ENCODE measurements around the gene UBE4A. TPM values are rescaled to one million over a fixed set of nuclear protein-coding genes. Genes with fewer than 3 reads are reported as not detected.

The UBE4A gene
- total and polyA plus RNA-seq, 5 donors from 2014 or later = 23.5 to 49.1 (median 27.2) TPM

DNA sequence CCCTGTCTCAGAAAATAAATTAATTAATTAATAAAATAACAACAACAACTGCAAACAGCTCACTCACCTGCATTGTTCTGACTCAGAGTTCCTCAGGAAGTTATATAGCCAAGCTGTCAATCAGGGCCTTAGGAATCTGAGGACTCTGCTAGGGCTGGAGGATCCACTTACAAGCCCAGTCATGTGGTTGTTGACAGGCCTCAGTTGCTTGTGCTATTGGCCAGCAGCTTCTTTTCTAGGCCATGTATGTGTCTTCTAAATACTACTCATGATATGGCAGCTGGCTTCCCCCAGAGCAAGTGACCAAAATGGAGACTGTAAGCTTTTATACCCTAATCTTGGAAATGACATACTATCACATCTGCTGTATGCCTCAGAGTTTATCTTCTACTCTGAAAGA, 21.2 kb downstream of the UBE4A start:
- Mint-ChIP-seq H3K4me1 (peaks cover 0 to 4% (median 0%) of the 10 kb centered on the region in 4 donors), H3K9me3 (no peaks in the 10 kb centered on the region), H3K27ac (no peak overlapping the region)

DNA sequence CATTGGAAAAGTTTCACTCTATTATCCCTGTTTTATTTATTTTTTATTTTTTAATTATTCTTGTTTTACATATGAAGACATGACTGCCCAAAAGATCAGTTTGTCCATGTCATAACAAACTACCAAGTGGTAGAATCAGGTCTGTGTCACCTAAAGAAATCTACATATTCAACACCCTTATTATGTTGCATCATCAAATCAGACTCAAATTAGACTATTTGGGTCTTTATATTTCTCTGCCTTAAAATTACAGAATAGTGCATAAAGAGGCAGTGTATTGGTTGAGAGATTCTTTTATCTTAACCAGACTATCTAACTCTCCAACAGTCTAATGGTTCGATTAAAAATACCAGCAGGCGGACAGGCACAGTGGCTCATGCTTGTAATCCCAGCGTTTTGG, 23.6 kb downstream of the UBE4A start:
- Histone ChIP-seq H3K27ac (ENCODE audit: insufficient read depth, low read length, poor library complexity, severe bottlenecking) (no peak overlapping the region), H3K36me3 (ENCODE audit: control insufficient read depth, insufficient read depth, low read length) (peaks cover 99% of the 10 kb centered on the region), H3K27me3 (ENCODE audit: control insufficient read depth, insufficient read depth, low read length) (no peaks in the 10 kb centered on the region), H3K4me1 (ENCODE audit: control insufficient read depth, insufficient read depth, low read length, poor library complexity, severe bottlenecking) (no peaks in the 10 kb centered on the region), H3K4me3 (ENCODE audit: low read depth, low read length) (no peak overlapping the region), H3K9me3 (ENCODE audit: control insufficient read depth in 2 of 2, low read length in 2 of 2) (no peaks in the 10 kb centered on the region)
- Mint-ChIP-seq H3K9me3 (no peaks in the 10 kb centered on the region), H3K4me3 (no peak overlapping the region), H3K36me3 (peaks cover 39% of the 10 kb centered on the region), H3K27me3 (no peaks in the 10 kb centered on the region), H3K27ac (peak overlapping the region in 1 of 3 donors; percentile 15), H3K4me1 (peaks cover 0 to 4% (median 0%) of the 10 kb centered on the region in 4 donors)
- DNase-seq = no peak
- ATAC-seq (ENCODE audit: low read depth in 2 of 2) = no peak

More for the DNA sequence above, 21.2 kb downstream of the UBE4A start:
- Histone ChIP-seq H3K27ac (ENCODE audit: insufficient read depth, low read length, poor library complexity, severe bottlenecking) (no peak overlapping the region), H3K9me3 (ENCODE audit: control insufficient read depth in 2 of 2, low read length in 2 of 2) (no peaks in the 10 kb centered on the region), H3K4me3 (ENCODE audit: low read depth, low read length) (no peak overlapping the region), H3K36me3 (ENCODE audit: control insufficient read depth, insufficient read depth, low read length) (peaks cover 96% of the 10 kb centered on the region), H3K27me3 (ENCODE audit: control insufficient read depth, insufficient read depth, low read length) (no peaks in the 10 kb centered on the region), H3K4me1 (ENCODE audit: control insufficient read depth, insufficient read depth, low read length, poor library complexity, severe bottlenecking) (no peaks in the 10 kb centered on the region)
- no peaks in the 10 kb centered on the region for H3K27me3 Mint-ChIP-seq
- no peak for DNase-seq
- H3K36me3 Mint-ChIP-seq = peaks cover 37% of the 10 kb centered on the region
- no peak for ATAC-seq (ENCODE audit: low read depth in 2 of 2)
- H3K4me3 Mint-ChIP-seq = no peak overlapping the region

DNA sequence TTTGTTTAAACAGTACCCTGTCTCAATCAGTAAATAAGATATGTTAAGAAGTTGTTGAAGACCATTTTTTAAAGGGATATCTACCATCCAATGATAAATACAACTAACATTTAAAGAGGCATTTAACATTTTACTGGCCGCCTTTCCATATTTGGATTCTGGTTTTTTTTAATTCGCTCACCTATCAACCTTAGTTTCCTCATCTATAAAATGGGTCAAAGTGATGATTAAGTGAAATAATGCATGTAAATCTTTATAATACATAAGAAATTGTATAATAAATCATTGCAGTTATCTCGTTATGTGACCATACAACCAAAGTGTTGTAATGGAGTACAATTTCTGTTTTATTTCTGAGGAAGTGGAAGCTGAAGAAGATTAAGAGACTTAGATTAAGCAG, 24.3 kb downstream of the UBE4A start:
- no peak overlapping the region for H3K27ac ChIP-seq (ENCODE audit: insufficient read depth, low read length, poor library complexity, severe bottlenecking)
- Mint-ChIP-seq H3K36me3 (peaks cover 36% of the 10 kb centered on the region), H3K4me1 (peaks cover 0 to 4% (median 0%) of the 10 kb centered on the region in 4 donors), H3K27ac (no peak overlapping the region), H3K9me3 (no peaks in the 10 kb centered on the region), H3K27me3 (no peaks in the 10 kb centered on the region), H3K4me3 (no peak overlapping the region)
- H3K4me1 ChIP-seq (ENCODE audit: control insufficient read depth, insufficient read depth, low read length, poor library complexity, severe bottlenecking) = no peaks in the 10 kb centered on the region
- peaks cover 99% of the 10 kb centered on the region for H3K36me3 ChIP-seq (ENCODE audit: control insufficient read depth, insufficient read depth, low read length)
- no peak for ATAC-seq (ENCODE audit: low read depth in 2 of 2)
- DNase-seq = no peak
- H3K9me3 ChIP-seq (ENCODE audit: control insufficient read depth in 2 of 2, low read length in 2 of 2) = no peaks in the 10 kb centered on the region
- H3K4me3 ChIP-seq (ENCODE audit: low read depth, low read length) = no peak overlapping the region
- H3K27me3 ChIP-seq (ENCODE audit: control insufficient read depth, insufficient read depth, low read length) = no peaks in the 10 kb centered on the region

GRCh38 chr11:118396097-118396501, 36.7 kb downstream of the UBE4A start:
- H3K9me3 ChIP-seq (ENCODE audit: control insufficient read depth in 2 of 2, low read length in 2 of 2) = no peaks in the 10 kb centered on the region
- peaks cover 16 to 44% (median 27%) of the 10 kb centered on the region in 4 donors for H3K4me1 Mint-ChIP-seq
- peak overlapping the region; percentile 98 for H3K27ac ChIP-seq (ENCODE audit: insufficient read depth, low read length, poor library complexity, severe bottlenecking)
- peaks cover 53% of the 10 kb centered on the region for H3K36me3 ChIP-seq (ENCODE audit: control insufficient read depth, insufficient read depth, low read length)
- H3K9me3 Mint-ChIP-seq = no peaks in the 10 kb centered on the region
- peak in 1 of 3 donors; percentile 23 for DNase-seq
- H3K27me3 Mint-ChIP-seq = no peaks in the 10 kb centered on the region
- H3K4me3 Mint-ChIP-seq = peak overlapping the region in 2 of 4 donors; percentile 24 to 46
- peaks cover 34% of the 10 kb centered on the region for H3K4me1 ChIP-seq (ENCODE audit: control insufficient read depth, insufficient read depth, low read length, poor library complexity, severe bottlenecking)
- H3K27ac Mint-ChIP-seq = peak overlapping the region; percentile 70 to 100 (median 92)
- H3K36me3 Mint-ChIP-seq = peaks cover 23% of the 10 kb centered on the region
- H3K27me3 ChIP-seq (ENCODE audit: control insufficient read depth, insufficient read depth, low read length) = no peaks in the 10 kb centered on the region
- peak overlapping the region; percentile 46 for H3K4me3 ChIP-seq (ENCODE audit: low read depth, low read length)
- no peak for ATAC-seq (ENCODE audit: low read depth in 2 of 2)

DNA sequence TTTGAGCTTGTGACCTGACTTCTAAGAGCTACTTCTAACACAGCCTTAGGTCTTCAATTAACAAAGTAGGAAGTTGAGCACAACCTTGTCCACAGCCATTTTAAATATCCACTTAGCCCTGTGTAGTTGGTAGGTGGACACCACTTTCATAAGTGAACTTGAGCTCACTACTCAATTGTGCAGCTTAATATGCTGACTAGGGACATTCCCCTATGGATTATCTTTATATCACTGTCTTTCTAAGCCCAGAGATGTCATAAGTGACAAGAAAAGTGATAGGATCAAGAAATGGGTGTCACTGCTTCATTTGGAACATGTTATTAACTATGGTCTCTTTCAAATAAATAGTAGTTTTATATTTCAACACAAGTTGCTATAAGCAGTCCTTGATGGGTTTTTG, 38.0 kb downstream of the UBE4A start:
- peak overlapping the region in 2 of 3 donors; percentile 85 to 100 for H3K27ac Mint-ChIP-seq
- no peak overlapping the region for H3K4me3 ChIP-seq (ENCODE audit: low read depth, low read length)
- H3K36me3 ChIP-seq (ENCODE audit: control insufficient read depth, insufficient read depth, low read length) = peaks cover 44% of the 10 kb centered on the region
- no peaks in the 10 kb centered on the region for H3K27me3 ChIP-seq (ENCODE audit: control insufficient read depth, insufficient read depth, low read length)
- no peak for DNase-seq
- no peaks in the 10 kb centered on the region for H3K9me3 Mint-ChIP-seq
- no peak overlapping the region for H3K4me3 Mint-ChIP-seq
- H3K9me3 ChIP-seq (ENCODE audit: control insufficient read depth in 2 of 2, low read length in 2 of 2) = no peaks in the 10 kb centered on the region
- ATAC-seq (ENCODE audit: low read depth in 2 of 2) = no peak
- no peaks in the 10 kb centered on the region for H3K27me3 Mint-ChIP-seq
- peak overlapping the region; percentile 98 for H3K27ac ChIP-seq (ENCODE audit: insufficient read depth, low read length, poor library complexity, severe bottlenecking)
- H3K36me3 Mint-ChIP-seq = peaks cover 17% of the 10 kb centered on the region
- peaks cover 25 to 55% (median 37%) of the 10 kb centered on the region in 4 donors for H3K4me1 Mint-ChIP-seq
- peaks cover 43% of the 10 kb centered on the region for H3K4me1 ChIP-seq (ENCODE audit: control insufficient read depth, insufficient read depth, low read length, poor library complexity, severe bottlenecking)

GRCh38 chr11:118398791-118399559, 39.6 kb downstream of the UBE4A start:
- Mint-ChIP-seq H3K4me3 (peak overlapping the region; percentile 67 to 98 (median 94)), H3K9me3 (no peaks in the 10 kb centered on the region), H3K27ac (peak overlapping the region; percentile 99 to 100 (median 99)), H3K36me3 (peaks cover 14% of the 10 kb centered on the region), H3K27me3 (no peaks in the 10 kb centered on the region), H3K4me1 (peaks cover 26 to 70% (median 43%) of the 10 kb centered on the region in 4 donors)
- peaks cover 31% of the 10 kb centered on the region for H3K36me3 ChIP-seq (ENCODE audit: control insufficient read depth, insufficient read depth, low read length)
- no peaks in the 10 kb centered on the region for H3K27me3 ChIP-seq (ENCODE audit: control insufficient read depth, insufficient read depth, low read length)
- DNase-seq (peak; percentile 64 to 91 (median 85)), ATAC-seq (ENCODE audit: low read depth in 2 of 2) (peak; percentile 88 to 93)
- H3K4me1 ChIP-seq (ENCODE audit: control insufficient read depth, insufficient read depth, low read length, poor library complexity, severe bottlenecking) = peaks cover 58% of the 10 kb centered on the region
- H3K9me3 ChIP-seq (ENCODE audit: control insufficient read depth in 2 of 2, low read length in 2 of 2) = no peaks in the 10 kb centered on the region
- H3K27ac ChIP-seq (ENCODE audit: insufficient read depth, low read length, poor library complexity, severe bottlenecking) = peak overlapping the region; percentile 98
- H3K4me3 ChIP-seq (ENCODE audit: low read depth, low read length) = peak overlapping the region; percentile 95

DNA sequence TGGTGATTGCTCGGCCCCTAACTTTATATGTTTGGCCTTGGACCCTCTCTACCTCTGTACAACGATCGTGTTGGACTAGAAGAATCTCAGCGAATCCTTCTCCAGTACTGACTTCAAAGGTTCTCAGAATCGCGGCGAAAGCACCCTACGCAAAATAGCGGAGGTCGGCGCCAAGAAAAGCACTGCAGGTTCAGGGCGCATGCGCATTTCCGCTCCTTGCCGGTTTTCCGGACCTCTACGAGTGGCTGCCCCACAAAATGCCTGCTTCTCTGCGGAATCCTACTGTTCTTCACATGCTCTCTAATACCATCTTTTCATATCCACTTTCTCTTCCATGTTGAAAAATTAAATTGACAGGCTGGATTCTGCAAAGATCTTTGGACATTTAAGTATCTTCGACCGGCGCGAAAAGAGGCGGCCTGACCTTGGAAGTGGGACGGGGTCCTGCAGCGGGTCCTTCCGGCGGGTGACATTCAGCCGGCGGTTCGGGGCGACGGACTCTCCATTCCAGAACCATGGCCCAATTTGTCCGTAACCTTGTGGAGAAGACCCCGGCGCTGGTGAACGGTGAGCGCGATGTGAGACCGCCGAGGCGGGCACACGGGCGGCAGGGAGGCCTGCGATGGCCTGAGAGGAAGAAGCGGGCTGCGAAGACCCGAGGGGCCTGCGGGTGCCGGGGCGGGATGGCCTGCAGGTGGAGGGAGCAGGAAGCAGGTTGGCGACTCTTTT, 41.9 kb downstream of the UBE4A start, which contains the start of gene ATP5MG:
Gene ATP5MG, plus strand, starts transcription at position 456 of the 729 bp plus-strand sequence. Its CDS starts 60 bp downstream, at position 516.
- Histone ChIP-seq H3K4me3 (ENCODE audit: low read depth, low read length) (peak within 1 kb of the TSS; percentile 95), H3K4me1 (ENCODE audit: control insufficient read depth, insufficient read depth, low read length, poor library complexity, severe bottlenecking) (peaks cover 68% of the 10 kb centered on the region), H3K27me3 (ENCODE audit: control insufficient read depth, insufficient read depth, low read length) (no peaks in the 10 kb centered on the region), H3K27ac (ENCODE audit: insufficient read depth, low read length, poor library complexity, severe bottlenecking) (peak within 1 kb of the TSS; percentile 98), H3K36me3 (ENCODE audit: control insufficient read depth, insufficient read depth, low read length) (peaks cover 28% of the 10 kb centered on the region), H3K9me3 (ENCODE audit: control insufficient read depth in 2 of 2, low read length in 2 of 2) (no peaks in the 10 kb centered on the region)
- Mint-ChIP-seq H3K36me3 (peaks cover 9% of the 10 kb centered on the region), H3K27ac (peak within 1 kb of the TSS; percentile 99 to 100 (median 99)), H3K4me3 (peak within 1 kb of the TSS; percentile 92 to 98 (median 97)), H3K9me3 (no peaks in the 10 kb centered on the region), H3K4me1 (peaks cover 36 to 80% (median 57%) of the 10 kb centered on the region in 4 donors), H3K27me3 (no peaks in the 10 kb centered on the region)
- DNase-seq (peak; percentile 88 to 96 (median 95)), ATAC-seq (ENCODE audit: low read depth in 2 of 2) (peak; percentile 59 to 60)

Measured in CD4-positive, CD25-positive, alpha-beta regulatory T cell (primary cell).